A549 (cell line): ENCODE results near the gene SLC1A2. TPM values are rescaled to one million over a fixed set of nuclear protein-coding genes. Genes with fewer than 3 reads are reported as not detected.

Experiments used
- ATAC-seq, 2 experiments: fragments of 200-7000 bp in 1 of 2; fragments of >200 bp in 1 of 2; cut with Nextera tagmentation in 1 of 2; cut with Tn5 transposase in 1 of 2; 3 replicates each; pipeline versions ENCODE4 v1.8.0 to v1.9.1; 2018 to 2020; ENCODE audit warnings: mild to moderate bottlenecking in 1 of 2, moderate library complexity in 1 of 2
- CTCF ChIA-PET: fragments of 300-600 bp; sonication (Branson Sonifier 250); formaldehyde crosslinking; extraction: SDS; loops from one replicate; lab custom pipeline; 2021; ENCODE audit warnings: antibody characterized with exemption, inconsistent platforms; lab: Yijun Ruan, JAX
- POLR2A ChIA-PET: fragments of 350-600 bp; formaldehyde crosslinking; extraction: SDS; loops from one replicate; lab custom pipeline; 2021; ENCODE audit warnings: antibody characterized with exemption, inconsistent platforms; lab: Yijun Ruan, JAX
- DNase-seq, 2 experiments: peaks; one replicate each; pipeline versions ENCODE4 v3.0.0 to v3.0.0-alpha.2; 2011 to 2016; ENCODE audit warnings: low read depth in 1 of 2, low spot score in 1 of 2
- FAIRE-seq: peaks from 2 replicates; lab custom pipeline; 2011; peaks lifted over from hg19 to GRCh38; lab: Jason Lieb, UNC
- H3K27ac ChIP-seq, 2 experiments: fragments of >200 bp; sonication (Bioruptor Twin); formaldehyde crosslinking; 3 replicates each; pipeline ENCODE4 v1.5.1; 2016 to 2017
- H3K4me1 ChIP-seq: fragments of >200 bp; sonication (Bioruptor Twin); formaldehyde crosslinking; 3 replicates; pipeline ENCODE4 v1.6.1; 2016
- H3K4me2 ChIP-seq: fragments of >200 bp; sonication (Bioruptor Twin); formaldehyde crosslinking; 3 replicates; pipeline ENCODE4 v1.6.1; 2016
- H3K4me3 ChIP-seq: fragments of >200 bp; sonication (Bioruptor Twin); formaldehyde crosslinking; 3 replicates; pipeline ENCODE4 v1.5.1; 2016
- H3K9me3 ChIP-seq: fragments of >200 bp; sonication (Bioruptor Twin); formaldehyde crosslinking; 3 replicates; pipeline ENCODE4 v1.6.1; 2016
- BCL3 ChIP-seq: fragments of >200 bp; sonication (Bioruptor Twin); formaldehyde crosslinking; IDR thresholded peaks from 3 replicates; pipeline ENCODE4 v1.6.1; 2016
- CHD2 ChIP-seq: fragments of 150-350 bp; IDR thresholded peaks from 2 replicates; pipeline ENCODE4 v1.6.1; 2014; ENCODE audit warnings: low read length; ENCODE audit not compliant: partially characterized antibody
- E2F6 ChIP-seq: IDR thresholded peaks from 2 replicates; pipeline ENCODE4 v1.6.1; 2012; ENCODE audit warnings: low read depth, borderline replicate concordance
- EHMT2 ChIP-seq: fragments of 200-600 bp; sonication (generic); IDR thresholded peaks from 2 replicates; pipeline ENCODE4 v1.6.1; 2016; ENCODE audit warnings: antibody characterized with exemption, low read depth, mild to moderate bottlenecking, moderate library complexity
- ELK1 ChIP-seq: fragments of 150-350 bp; IDR thresholded peaks from 2 replicates; pipeline ENCODE4 v1.6.1; 2014; ENCODE audit warnings: low read depth, mild to moderate bottlenecking, low read length
- FOSB ChIP-seq: fragments of 250-450 bp; sonication (Bioruptor Pico); IDR thresholded peaks from 2 replicates; pipeline ENCODE4 v1.5.0; 2020; ENCODE audit warnings: mild to moderate bottlenecking, moderate library complexity
- FOSL2 ChIP-seq, 2 experiments: fragments of 450-650 bp in 1 of 2; fragments of >200 bp in 1 of 2; sonication (Bioruptor Twin) in 1 of 2; formaldehyde crosslinking; IDR thresholded peaks; 2 replicates each; pipeline versions ENCODE4 v1.5.0 to v1.6.1; 2016 to 2020; ENCODE audit warnings: mild to moderate bottlenecking in 1 of 2, moderate library complexity in 1 of 2
- FOXS1 ChIP-seq: fragments of 250-450 bp; sonication (Bioruptor Pico); IDR thresholded peaks from 2 replicates; pipeline ENCODE4 v1.5.0; 2020; ENCODE audit warnings: mild to moderate bottlenecking, moderate library complexity
- HMGXB4 ChIP-seq: fragments of 250-450 bp; sonication (Bioruptor Pico); IDR thresholded peaks from 2 replicates; pipeline ENCODE4 v1.5.0; 2021; ENCODE audit warnings: mild to moderate bottlenecking, moderate library complexity, borderline replicate concordance
- HOXB5 ChIP-seq: fragments of 250-450 bp; sonication (Bioruptor Pico); IDR thresholded peaks from 2 replicates; pipeline ENCODE4 v1.5.0; 2020; ENCODE audit warnings: mild to moderate bottlenecking, moderate library complexity
- JUN ChIP-seq, 2 experiments: fragments of >200 bp; sonication (Bioruptor Twin); formaldehyde crosslinking; IDR thresholded peaks; 2 replicates in 1 of 2; 3 replicates in 1 of 2; pipeline ENCODE4 v1.6.1; 2016 to 2017
- KDM1A ChIP-seq: fragments of 200-600 bp; sonication (generic); IDR thresholded peaks from 2 replicates; pipeline ENCODE4 v1.6.1; 2016; ENCODE audit warnings: low read depth, mild to moderate bottlenecking
- POLR2AphosphoS2 ChIP-seq: conservative IDR thresholded peaks from 2 replicates; pipeline ENCODE4 v1.6.1; 2012; ENCODE audit warnings: low read length, improper control_type of control experiment, inconsistent platforms
- RAD21 ChIP-seq, 2 experiments: fragments of >200 bp in 1 of 2; sonication (Bioruptor Twin) in 1 of 2; formaldehyde crosslinking in 1 of 2; IDR thresholded peaks in 1 of 2; conservative IDR thresholded peaks in 1 of 2; 2 replicates in 1 of 2; 3 replicates in 1 of 2; pipeline ENCODE4 v1.6.1; 2012 to 2018; ENCODE audit warnings: inconsistent platforms in 1 of 2
- TP53 ChIP-seq: fragments of 250-450 bp; sonication (Bioruptor Pico); IDR thresholded peaks from 2 replicates; pipeline ENCODE4 v1.5.0; 2021; ENCODE audit warnings: mild to moderate bottlenecking, moderate library complexity
- WGBS: methylation state at CpG from one replicate; pipeline ENCODE4 v1.1.6; 2017; ENCODE audit errors: missing lambda C conversion rate; 5-methylcytosine and 5-hydroxymethylcytosine counted together
- polyA plus RNA-seq, 4 experiments: library from polyadenylated mRNA; depleted of rRNA in 3 of 4; stranded (reverse); fragments of >200 nt; fragmentation: RNase III in 1 of 4; extraction: RNeasy Plus Mini Kit Qiagen cat#74134 plus additional on column Dnase treatment in 1 of 4; gene quantifications; 2 replicates in 3 of 4; 3 replicates in 1 of 4; pipeline ENCODE4 v1.2.3, GENCODE V29; 2011 to 2017

SLC1A2 gene
- polyA plus RNA-seq, 2 of the 4 experiments (the other 2 are of a cell fraction): 0.01 to 0.14 TPM

GRCh38 chr11:35343033-35343598, 76.2 kb downstream of the SLC1A2 start:
- TF ChIP-seq ELK1 (no peak), E2F6 (no peak), FOSB (no peak), TP53 (no peak), CHD2 (no peak), EHMT2 (no peak), BCL3 (no peak), FOSL2 (IDR thresholded peaks at IDR 0.05) (no peak), FOSL2 (CRISPR knock-in tag; IDR thresholded peaks at IDR 0.05) (no peak), POLR2AphosphoS2 (no peak)
- ChIA-PET CTCF (no interaction called here), POLR2A (no interaction called here)
- H3K27ac ChIP-seq: no peak overlapping the region
- H3K4me1 ChIP-seq: peaks cover 5% of the 10 kb centered on the region
- DNase-seq (no peak), ATAC-seq (no peak), FAIRE-seq (no peak)
- no peak overlapping the region for H3K4me2 ChIP-seq
- 84% methylated on average over 5 of the region's 5 CpGs for WGBS
- no peaks in the 10 kb centered on the region for H3K9me3 ChIP-seq
- no peak overlapping the region for H3K4me3 ChIP-seq

GRCh38 chr11:35340715-35341114, 78.6 kb downstream of the SLC1A2 start:
- ChIA-PET CTCF (interaction anchor here (1.2 kb wide), 1 partner anchor 8 kb away, joined by 3 read pairs; no protein-coding TSS in a partner anchor), POLR2A (no interaction called here)
- H3K27ac ChIP-seq: no peak overlapping the region
- no peak for TF ChIP-seq RAD21 (conservative IDR thresholded peaks at IDR 0.05 in 1 of 2, IDR thresholded peaks at IDR 0.05 in 1 of 2)
- TF ChIP-seq HOXB5 (CRISPR knock-in tag): no peak
- ATAC-seq: no peak
- no peak for FAIRE-seq
- H3K4me3 ChIP-seq: no peak overlapping the region
- peaks cover 23% of the 10 kb centered on the region for H3K4me1 ChIP-seq
- 92% methylated on average over 2 of the region's 2 CpGs for WGBS
- DNase-seq: no peak
- H3K9me3 ChIP-seq: no peaks in the 10 kb centered on the region
- no peak overlapping the region for H3K4me2 ChIP-seq

GRCh38 chr11:35340071-35340470, 79.3 kb downstream of the SLC1A2 start:
- 70% methylated on average over 3 of the region's 3 CpGs for WGBS
- no peak for DNase-seq
- H3K4me2 ChIP-seq: no peak overlapping the region
- peak overlapping the region in 1 of 2 experiments; percentile 18; a peak in 2 of 6 replicates for H3K27ac ChIP-seq
- H3K4me3 ChIP-seq: no peak overlapping the region
- no peak for ATAC-seq
- TF ChIP-seq HMGXB4: no peak
- no peak for TF ChIP-seq TP53
- TF ChIP-seq JUN (IDR thresholded peaks at IDR 0.05): no peak
- no peak for TF ChIP-seq FOXS1 (CRISPR knock-in tag)
- TF ChIP-seq KDM1A: no peak
- TF ChIP-seq, all 56 proteins: peak for 0
- no peak for FAIRE-seq
- POLR2A ChIA-PET: no interaction called here
- Histone ChIP-seq H3K4me1 (peaks cover 23% of the 10 kb centered on the region), H3K9me3 (no peaks in the 10 kb centered on the region)
- CTCF ChIA-PET: interaction anchor here (0.9 to 1.2 kb wide), 2 partner anchors 9 to 52 kb away, joined by 3 to 4 read pairs; no protein-coding TSS in a partner anchor
